H1 (cell line): ENCODE measurements around the gene NDC80. TPM values are rescaled to one million over a fixed set of nuclear protein-coding genes. Genes with fewer than 3 reads are reported as not detected.

Source experiments
- CTCF ChIA-PET: fragments of 300-600 bp; sonication (Branson Sonifier 250); formaldehyde crosslinking; loops from one replicate; lab custom pipeline; 2021; ENCODE audit not compliant: partially characterized antibody; lab: Charles Lee
- POLR2A ChIA-PET: fragments of 300-600 bp; sonication (Branson Sonifier 250); formaldehyde crosslinking; loops from one replicate; lab custom pipeline; 2021; ENCODE audit warnings: inconsistent platforms; ENCODE audit not compliant: partially characterized antibody; lab: Charles Lee
- DNase-seq, 2 experiments: peaks; one replicate each; pipeline versions ENCODE4 v3.0.0 to v3.0.0-alpha.2; 2010 to 2022; ENCODE audit warnings: low spot score in 2 of 2, low read depth in 1 of 2, mixed read lengths in 1 of 2
- FAIRE-seq: peaks from 2 replicates; lab custom pipeline; 2011; peaks lifted over from hg19 to GRCh38; lab: Jason Lieb, UNC
- H2AFZ ChIP-seq: 2 replicates; pipeline ENCODE4 v1.8.1; 2012; ENCODE audit warnings: low read length, inconsistent platforms
- H2AK5ac ChIP-seq: 2 replicates; pipeline ENCODE4 v1.6.1; 2013; ENCODE audit warnings: low read depth, low read length
- H2BK120ac ChIP-seq: replicated peaks from 2 replicates; pipeline ENCODE3; 2013; ENCODE audit warnings: low read depth, low read length, inconsistent platforms
- H2BK12ac ChIP-seq: 2 replicates; pipeline ENCODE4 v1.6.1; 2013; ENCODE audit warnings: low read depth, low read length
- H2BK15ac ChIP-seq: 2 replicates; pipeline ENCODE4 v1.6.1; 2013; ENCODE audit warnings: low read length
- H2BK20ac ChIP-seq: 2 replicates; pipeline ENCODE4 v1.6.1; 2013; ENCODE audit warnings: low read length
- H2BK5ac ChIP-seq: 2 replicates; pipeline ENCODE4 v1.6.1; 2013; ENCODE audit warnings: low read depth, low read length
- H3K14ac ChIP-seq: 2 replicates; pipeline ENCODE4 v1.6.1; 2013; ENCODE audit warnings: inconsistent platforms; ENCODE audit not compliant: insufficient read length
- H3K18ac ChIP-seq: 2 replicates; pipeline ENCODE4 v1.6.1; 2013; ENCODE audit warnings: low read length; ENCODE audit errors: extremely low read depth
- H3K23ac ChIP-seq: 2 replicates; pipeline ENCODE4 v1.6.1; 2013; ENCODE audit warnings: inconsistent platforms; ENCODE audit not compliant: insufficient read length
- H3K23me2 ChIP-seq: 2 replicates; pipeline ENCODE4 v1.6.1; 2013; ENCODE audit warnings: low read depth, low read length
- H3K27ac ChIP-seq: 2 replicates; pipeline ENCODE4 v1.6.1; 2011; ENCODE audit warnings: low read depth, low read length, inconsistent platforms
- H3K27me3 ChIP-seq, 4 experiments: replicated peaks in 1 of 4; 1 replicate in 1 of 4; 2 replicates in 3 of 4; pipeline versions ENCODE4 v1.6.1 to v1.8.1; 2011 to 2013; ENCODE audit warnings: low read length in 3 of 4, mild to moderate bottlenecking in 3 of 4, inconsistent platforms in 2 of 4, mixed read lengths in 2 of 4, moderate library complexity in 1 of 4; ENCODE audit not compliant: control insufficient read depth in 3 of 4, insufficient read depth in 3 of 4; ENCODE audit errors: extremely low read depth in 1 of 4
- H3K36me3 ChIP-seq, 4 experiments: 2 replicates each; pipeline versions ENCODE4 v1.6.1 to v1.8.1; 2011 to 2013; ENCODE audit warnings: mild to moderate bottlenecking in 4 of 4, low read length in 3 of 4, moderate library complexity in 2 of 4, control low read depth in 1 of 4, inconsistent platforms in 1 of 4; ENCODE audit not compliant: insufficient read depth in 4 of 4, control insufficient read depth in 2 of 4
- H3K4ac ChIP-seq: replicated peaks from 2 replicates; pipeline ENCODE3; 2013; ENCODE audit warnings: low read length, low read depth, mixed read lengths, inconsistent platforms; ENCODE audit not compliant: insufficient read length
- H3K4me1 ChIP-seq, 4 experiments: replicated peaks in 1 of 4; 1 replicate in 1 of 4; 2 replicates in 3 of 4; pipeline versions ENCODE4 v1.6.1 to v1.8.1; 2011 to 2013; ENCODE audit warnings: low read length in 3 of 4, inconsistent platforms in 2 of 4, mixed read lengths in 1 of 4; ENCODE audit not compliant: insufficient read depth in 4 of 4, control insufficient read depth in 3 of 4
- H3K4me2 ChIP-seq, 2 experiments: 2 replicates each; pipeline versions ENCODE4 v1.6.1 to v1.8.1; 2011 to 2013; ENCODE audit warnings: low read depth in 2 of 2, low read length in 2 of 2, control low read depth in 1 of 2, inconsistent platforms in 1 of 2, mild to moderate bottlenecking in 1 of 2; ENCODE audit not compliant: insufficient read depth in 1 of 2
- H3K4me3 ChIP-seq, 4 experiments: fragments of 200-600, 300-600 bp in 1 of 4; sonication (generic), shearing (Covaris generic), sonication (Bioruptor Twin) in 1 of 4; 2 replicates each; pipeline versions ENCODE4 v1.5.1 to v1.8.1; 2011 to 2016; ENCODE audit warnings: low read length in 4 of 4, low read depth in 3 of 4, control low read depth in 2 of 4, inconsistent platforms in 2 of 4, mild to moderate bottlenecking in 2 of 4, mixed read lengths in 1 of 4, moderate library complexity in 1 of 4; ENCODE audit not compliant: insufficient read depth in 2 of 4; ENCODE audit errors: extremely low read depth in 1 of 4
- H3K56ac ChIP-seq: replicated peaks from 2 replicates; pipeline ENCODE3; 2013; ENCODE audit warnings: low read depth, mild to moderate bottlenecking, mixed read lengths, low read length, inconsistent platforms; ENCODE audit not compliant: insufficient read length
- H3K79me1 ChIP-seq: 2 replicates; pipeline ENCODE4 v1.6.1; 2013; ENCODE audit warnings: low read depth, low read length, control low read depth
- H3K79me2 ChIP-seq, 2 experiments: 2 replicates each; pipeline versions ENCODE4 v1.6.1 to v1.8.1; 2012 to 2013; ENCODE audit warnings: low read length in 2 of 2, mild to moderate bottlenecking in 2 of 2, inconsistent platforms in 1 of 2; ENCODE audit not compliant: insufficient read depth in 2 of 2, control insufficient read depth in 1 of 2
- H3K9ac ChIP-seq, 4 experiments: replicated peaks in 1 of 4; 1 replicate in 1 of 4; 2 replicates in 3 of 4; pipeline versions ENCODE4 v1.6.1 to v1.8.1; 2011 to 2013; ENCODE audit warnings: low read depth in 3 of 4, low read length in 3 of 4, control low read depth in 2 of 4, mild to moderate bottlenecking in 2 of 4, moderate library complexity in 2 of 4, inconsistent platforms in 1 of 4; ENCODE audit errors: extremely low read depth in 1 of 4
- H3K9me3 ChIP-seq, 2 experiments: 2 replicates each; pipeline versions ENCODE4 v1.6.1 to v1.8.1; 2012 to 2013; ENCODE audit warnings: mild to moderate bottlenecking in 2 of 2, moderate library complexity in 2 of 2, control low read depth in 1 of 2, inconsistent platforms in 1 of 2, low read depth in 1 of 2, low read length in 1 of 2, mixed read lengths in 1 of 2; ENCODE audit not compliant: insufficient read depth in 2 of 2
- H4K20me1 ChIP-seq, 2 experiments: replicated peaks in 1 of 2; 2 replicates each; pipeline versions ENCODE3 to v1.8.1; 2011 to 2013; ENCODE audit warnings: inconsistent platforms in 2 of 2, low read length in 2 of 2, mild to moderate bottlenecking in 1 of 2; ENCODE audit not compliant: insufficient read depth in 2 of 2, control insufficient read depth in 1 of 2
- H4K5ac ChIP-seq: 2 replicates; pipeline ENCODE4 v1.6.1; 2013; ENCODE audit warnings: low read length, low read depth, mixed read lengths, inconsistent platforms; ENCODE audit not compliant: insufficient read length
- H4K8ac ChIP-seq: 2 replicates; pipeline ENCODE4 v1.8.0; 2013; ENCODE audit warnings: mild to moderate bottlenecking, moderate library complexity, low read length, inconsistent platforms; ENCODE audit not compliant: insufficient read depth; ENCODE audit errors: extremely low read depth
- H4K91ac ChIP-seq: replicated peaks from 2 replicates; pipeline ENCODE3; 2013; ENCODE audit warnings: low read length, mixed read lengths, inconsistent platforms; ENCODE audit not compliant: insufficient read length
- WGBS, 2 experiments: shearing (Covaris generic) in 1 of 2; methylation state at CpG; one replicate each; pipeline versions ENCODE4 v1.1.6 to v1.1.7; 2013 to 2015; ENCODE audit warnings: low lambda C conversion rate in 2 of 2, mixed read lengths in 2 of 2, inconsistent platforms in 1 of 2, low coverage in 1 of 2, missing lambda C conversion rate in 1 of 2; ENCODE audit not compliant: insufficient replicate concordance in 2 of 2, insufficient coverage in 1 of 2, insufficient read length in 1 of 2; ENCODE audit errors: extremely low coverage in 1 of 2, missing lambda C conversion rate in 1 of 2; 5-methylcytosine and 5-hydroxymethylcytosine counted together
- polyA plus RNA-seq, 7 experiments: library from polyadenylated mRNA; depleted of rRNA in 3 of 7; stranded (reverse) in 5 of 7; unstranded in 2 of 7; fragments of >200 nt in 5 of 7; fragments of 200-250 nt in 2 of 7; gene quantifications; 1 replicate in 5 of 7; 2 replicates in 1 of 7; 4 replicates in 1 of 7; pipeline versions ENCODE4 v1.2.1 to v1.2.3, GENCODE V29; 2011 to 2013; ENCODE audit warnings: missing spikeins in 2 of 7, mixed read lengths in 2 of 7
- total RNA-seq: library from RNA; stranded (reverse); fragmentation: NEBNext Ultra II Directional; extraction: Animal tissue kit (Norgen Biotek cat#: 25700); gene quantifications from 2 replicates; pipeline ENCODE4 v1.2.1, GENCODE V29; 2021

NDC80 gene
- total and polyA plus RNA-seq, 2 of the 8 experiments (the other 6 are each of a cell fraction or from before 2014, with no cell fraction given), result 11.0 to 45.0 TPM

DNA sequence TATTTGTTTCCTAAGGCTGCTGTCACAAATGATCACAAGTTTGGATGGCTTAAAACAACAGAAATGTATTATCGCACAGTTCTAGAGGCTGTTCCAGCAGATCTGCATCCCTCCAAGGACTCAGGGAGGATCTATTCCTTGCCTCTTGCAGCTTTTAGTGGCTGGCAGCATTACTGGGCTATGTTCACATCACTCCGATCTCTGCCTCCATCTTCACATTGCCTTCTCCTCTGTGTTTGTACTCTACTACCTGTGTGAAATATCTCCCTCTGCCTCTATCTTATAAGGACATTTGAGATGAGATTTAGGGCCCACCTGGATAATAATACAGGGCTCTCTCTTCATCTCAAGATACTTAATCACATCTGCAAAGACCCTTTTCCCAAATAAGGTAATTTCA lies 18.9 kb downstream of the NDC80 start:
- Histone ChIP-seq H4K8ac (no peak overlapping the region), H2BK120ac (no peak overlapping the region), H2AFZ (no peak overlapping the region), H4K20me1 (peaks cover 0 to 2% of the 10 kb centered on the region in 2 experiments), H3K79me2 (no peaks in the 10 kb centered on the region), H3K9me3 (no peaks in the 10 kb centered on the region), H3K23me2 (no peaks in the 10 kb centered on the region), H3K9ac (no peak overlapping the region), H3K18ac (no peak overlapping the region), H4K5ac (no peak overlapping the region), H3K27ac (no peak overlapping the region), H3K27me3 (peaks cover 0 to 1% (median 0%) of the 10 kb centered on the region in 4 experiments; a peak in 1 of 7 replicates), H4K91ac (no peak overlapping the region), H3K14ac (no peak overlapping the region), H2AK5ac (no peak overlapping the region), H2BK5ac (no peak overlapping the region), H3K56ac (no peak overlapping the region), H2BK15ac (no peak overlapping the region), H3K23ac (no peak overlapping the region), H3K4me3 (no peak overlapping the region), H3K36me3 (peaks cover 15 to 84% (median 48%) of the 10 kb centered on the region in 4 experiments), H3K4me2 (no peak overlapping the region), H2BK12ac (no peak overlapping the region), H3K79me1 (no peaks in the 10 kb centered on the region), H3K4me1 (no peaks in the 10 kb centered on the region), H3K4ac (no peak overlapping the region), H2BK20ac (no peak overlapping the region)
- no peak for DNase-seq
- ChIA-PET POLR2A (no interaction called here), CTCF (interaction anchor here (0.6 kb wide), 1 partner anchor 17 kb away, joined by 3 read pairs; no protein-coding TSS in a partner anchor)
- no peak for FAIRE-seq
- WGBS, 2 experiments, result 91% methylated on average over 2 of the region's 2 CpGs; no CpG with 5 or more reads in 1 of the 2 experiments
